Adrenal gland (tissue), 12 donors: ENCODE measurements around the gene KCNN3. TPM values are rescaled to one million over a fixed set of nuclear protein-coding genes. Genes with fewer than 3 reads are reported as not detected.

Source experiments
- DNase-seq, 7 donors: peaks; one replicate each; pipeline ENCODE4 v3.0.0-alpha.2; 2019 to 2020
- H3K27ac ChIP-seq, 5 donors: fragments of 200-600 bp; sonication (generic) in 4 of 5; 1 replicate in 3 of 5; 2 replicates in 2 of 5; pipeline versions ENCODE4 v1.5.1 to v1.8.0; 2016 to 2020; ENCODE audit warnings: mild to moderate bottlenecking in 1 of 5
- H3K27me3 ChIP-seq: fragments of 200-600 bp; 2 replicates; pipeline ENCODE4 v1.8.0; 2021
- H3K36me3 ChIP-seq, 2 donors: fragments of 200-600 bp; replicated peaks in 1 of 2; 1 replicate in 1 of 2; 2 replicates in 1 of 2; pipeline versions ENCODE4 v1.5.1 to v1.8.0; 2018 to 2022
- H3K4me1 ChIP-seq, 2 donors: fragments of 200-600 bp; replicated peaks in 1 of 2; 1 replicate in 1 of 2; 2 replicates in 1 of 2; pipeline versions ENCODE4 v1.5.1 to v1.8.0; 2018 to 2021
- H3K4me3 ChIP-seq, 4 donors: fragments of 200-600 bp; sonication (generic) in 3 of 4; one replicate each; pipeline ENCODE4 v1.5.1; 2016 to 2018
- H3K9me3 ChIP-seq, 3 donors: fragments of 200-600 bp; sonication (generic) in 1 of 3; replicated peaks in 1 of 3; 1 replicate in 2 of 3; 2 replicates in 1 of 3; pipeline versions ENCODE4 v1.5.1 to v1.8.0; 2016 to 2021
- POLR2A ChIP-seq, 2 donors: fragments of 450-650 bp; IDR thresholded peaks; one replicate each; pipeline ENCODE4 v1.6.1; 2017; ENCODE audit warnings: antibody characterized with exemption in 2 of 2, mild to moderate bottlenecking in 2 of 2, moderate library complexity in 1 of 2
- WGBS, 4 donors: extraction: QIAGEN DNeasy Blood & Tissue Kit in 2 of 4; methylation state at CpG; one replicate each; pipeline versions ENCODE4 v1.1.5 to v1.1.7; 2013 to 2017; 5-methylcytosine and 5-hydroxymethylcytosine counted together
- intact Hi-C, 2 donors: fragments of 100-400 bp; cut with DNase I; formaldehyde crosslinking; loops; one replicate each; pipeline versions ENCODE4 v1.14.1 to v1.15.0; 2022 to 2023
- polyA plus RNA-seq, 3 donors: library from polyadenylated mRNA; stranded (reverse); fragments of 200-250 nt in 2 of 3; fragments of 350-450 nt in 1 of 3; fragmentation: Illumina TruSeq in 1 of 3; extraction: RNeasy Lipid Tissue Mini Kit (QIAGEN cat#74804) in 1 of 3; gene quantifications; one replicate each; pipeline ENCODE4 v1.2.3, GENCODE V29; 2013 to 2014
- total RNA-seq, 9 donors: library from RNA; depleted of rRNA in 4 of 9; stranded (reverse); fragments of >200 nt in 4 of 9; fragments of 120-200 nt in 1 of 9; fragmentation: NEBNext Ultra II Directional in 1 of 9; extraction: Animal tissue kit (Norgen Biotek cat#: 25700) in 1 of 9; gene quantifications; one replicate each; pipeline versions ENCODE4 v1.1.0 to v1.2.4, GENCODE V29; 2013 to 2023
- TF ChIP-seq, protein P1 (sequence below), 6 experiments: fragments of 450-650 bp in 4 of 6; fragments of 200-600 bp in 2 of 6; sonication (generic) in 1 of 6; IDR thresholded peaks; 1 replicate in 5 of 6; 2 replicates in 1 of 6; pipeline versions ENCODE4 v1.5.1 to v1.8.0; 2016 to 2021; ENCODE audit warnings: antibody characterized with exemption in 6 of 6, mild to moderate bottlenecking in 2 of 6, moderate library complexity in 1 of 6
- donor health status: healthy with polysubstance abuse.
- donor health status: Bipolar disorder and iron deficiency.
- donor health status: DM: yes; HTN: yes; CAD: no.
- donor health status: DM: no; HTN: no; CAD: no.
- donor health status: DM: no; HTN: no; CAD: no.
- donor health status: DM: yes; HTN: yes; CAD: no.

The KCNN3 gene
- total and polyA plus RNA-seq, 12 donors = 0.17 to 2.3 (median 0.97) TPM

DNA sequence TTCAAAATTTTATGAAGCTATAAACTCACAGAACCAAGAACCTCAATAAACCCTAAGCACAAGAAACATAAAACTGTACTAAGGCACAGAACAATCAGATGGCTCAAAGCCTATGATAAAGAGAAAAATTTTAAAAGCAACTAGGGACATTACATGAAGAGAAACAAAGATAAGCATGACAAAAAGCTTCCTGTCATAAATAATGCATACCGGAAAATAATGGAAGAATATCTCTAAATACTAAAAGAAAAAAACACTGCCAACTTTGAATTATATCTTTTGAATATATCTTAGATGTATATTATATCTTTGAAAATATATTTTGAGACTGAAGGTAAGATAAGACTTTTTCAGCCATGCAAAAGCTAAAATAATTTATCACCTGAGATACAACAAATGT lies 21.4 kb upstream of the KCNN3 start:
- no peak overlapping the region for H3K4me3 ChIP-seq
- no peaks in the 10 kb centered on the region for H3K9me3 ChIP-seq
- intact Hi-C loops = no loop called here
- H3K27ac ChIP-seq = no peak overlapping the region
- no peaks in the 10 kb centered on the region for H3K4me1 ChIP-seq
- H3K36me3 ChIP-seq = no peaks in the 10 kb centered on the region
- 9 to 15% (median 12%) methylated on average over 1 of the region's 1 CpG for WGBS, 4 donors
- no peaks in the 10 kb centered on the region for H3K27me3 ChIP-seq
- no peak for DNase-seq
- no peak for TF ChIP-seq POLR2A (IDR thresholded peaks at IDR 0.05)
- TF ChIP-seq, protein P1, sequence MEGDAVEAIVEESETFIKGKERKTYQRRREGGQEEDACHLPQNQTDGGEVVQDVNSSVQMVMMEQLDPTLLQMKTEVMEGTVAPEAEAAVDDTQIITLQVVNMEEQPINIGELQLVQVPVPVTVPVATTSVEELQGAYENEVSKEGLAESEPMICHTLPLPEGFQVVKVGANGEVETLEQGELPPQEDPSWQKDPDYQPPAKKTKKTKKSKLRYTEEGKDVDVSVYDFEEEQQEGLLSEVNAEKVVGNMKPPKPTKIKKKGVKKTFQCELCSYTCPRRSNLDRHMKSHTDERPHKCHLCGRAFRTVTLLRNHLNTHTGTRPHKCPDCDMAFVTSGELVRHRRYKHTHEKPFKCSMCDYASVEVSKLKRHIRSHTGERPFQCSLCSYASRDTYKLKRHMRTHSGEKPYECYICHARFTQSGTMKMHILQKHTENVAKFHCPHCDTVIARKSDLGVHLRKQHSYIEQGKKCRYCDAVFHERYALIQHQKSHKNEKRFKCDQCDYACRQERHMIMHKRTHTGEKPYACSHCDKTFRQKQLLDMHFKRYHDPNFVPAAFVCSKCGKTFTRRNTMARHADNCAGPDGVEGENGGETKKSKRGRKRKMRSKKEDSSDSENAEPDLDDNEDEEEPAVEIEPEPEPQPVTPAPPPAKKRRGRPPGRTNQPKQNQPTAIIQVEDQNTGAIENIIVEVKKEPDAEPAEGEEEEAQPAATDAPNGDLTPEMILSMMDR (IDR thresholded peaks at IDR 0.05) = no peak

DNA sequence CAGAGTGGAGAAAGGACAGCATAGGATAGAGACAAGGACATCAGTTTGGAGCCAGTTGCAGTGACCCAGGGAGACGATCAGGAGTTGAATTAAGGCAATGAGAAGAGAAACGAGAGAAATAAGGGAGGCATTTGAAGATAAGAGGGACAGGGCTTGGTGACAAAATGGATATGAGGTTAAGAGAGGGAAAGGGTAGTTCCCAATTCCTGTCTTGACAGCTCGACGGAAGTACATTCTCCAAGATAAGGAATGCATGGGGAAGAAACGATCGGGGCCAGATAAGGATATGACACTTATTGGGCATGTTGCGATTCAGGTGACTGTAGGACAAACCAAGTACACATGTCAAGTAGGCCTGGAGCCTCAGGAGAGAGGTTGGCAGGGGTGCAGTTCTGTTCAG lies 18.7 kb upstream of the KCNN3 start:
- 53 to 64% (median 59%) methylated on average over 7 of the region's 7 CpGs for WGBS, 4 donors

DNA sequence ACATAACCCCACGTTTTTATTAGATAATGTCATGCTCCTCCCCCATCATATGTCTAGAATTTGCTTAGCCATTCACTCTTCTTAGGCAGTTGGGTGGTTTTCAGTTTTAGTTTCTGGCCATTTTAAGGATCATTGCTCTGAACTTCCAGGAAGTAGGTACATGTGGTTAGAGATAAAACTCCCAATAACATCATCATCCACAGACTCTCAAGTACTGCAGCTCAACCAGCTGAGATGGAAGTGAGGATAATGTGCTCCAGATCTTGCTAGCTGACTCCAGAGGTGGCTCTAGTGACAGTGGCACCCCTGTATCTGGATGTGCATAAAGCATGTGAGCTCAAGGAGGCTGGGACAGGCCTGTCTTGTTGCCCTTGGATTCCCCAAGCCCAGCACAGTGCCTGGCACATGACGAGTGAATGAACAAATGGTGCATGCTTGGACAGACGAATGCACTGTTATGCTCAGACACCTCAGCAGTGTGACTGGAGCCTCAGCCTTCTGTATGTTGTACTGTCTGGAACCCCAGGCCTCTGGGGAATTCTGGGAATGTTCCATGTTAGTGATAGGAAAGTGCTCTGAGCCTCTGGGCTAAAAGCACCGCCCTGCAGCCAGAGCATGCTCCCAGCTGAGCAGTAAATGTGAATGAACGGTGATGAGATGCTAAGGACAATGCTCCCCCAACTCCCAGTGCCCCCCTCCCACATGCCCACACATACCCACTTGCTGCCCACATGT lies 16.4 kb upstream of the KCNN3 start:
- H3K4me1 ChIP-seq = peaks cover 0 to 11% of the 10 kb centered on the region in 2 donors
- no peaks in the 10 kb centered on the region for H3K27me3 ChIP-seq
- H3K27ac ChIP-seq = no peak overlapping the region
- WGBS, 4 donors = 53 to 65% (median 58%) methylated on average over 4 to 5 of the region's 5 CpGs
- peak in 1 of 7 donors; percentile 43 for DNase-seq
- no peaks in the 10 kb centered on the region for H3K9me3 ChIP-seq
- H3K4me3 ChIP-seq = no peak overlapping the region
- intact Hi-C loops = no loop called here
- TF ChIP-seq, protein P1 (IDR thresholded peaks at IDR 0.05) = no peak
- no peak for TF ChIP-seq POLR2A (IDR thresholded peaks at IDR 0.05)
- H3K36me3 ChIP-seq = no peaks in the 10 kb centered on the region

More for the DNA sequence above, 18.7 kb upstream of the KCNN3 start:
- Histone ChIP-seq H3K36me3 (no peaks in the 10 kb centered on the region), H3K9me3 (no peaks in the 10 kb centered on the region), H3K27ac (no peak overlapping the region), H3K27me3 (no peaks in the 10 kb centered on the region), H3K4me3 (no peak overlapping the region), H3K4me1 (peaks cover 0 to 9% of the 10 kb centered on the region in 2 donors)
- no peak for TF ChIP-seq POLR2A (IDR thresholded peaks at IDR 0.05)
- TF ChIP-seq, protein P1 (IDR thresholded peaks at IDR 0.05) = no peak
- DNase-seq = no peak
- intact Hi-C loops = no loop called here

DNA sequence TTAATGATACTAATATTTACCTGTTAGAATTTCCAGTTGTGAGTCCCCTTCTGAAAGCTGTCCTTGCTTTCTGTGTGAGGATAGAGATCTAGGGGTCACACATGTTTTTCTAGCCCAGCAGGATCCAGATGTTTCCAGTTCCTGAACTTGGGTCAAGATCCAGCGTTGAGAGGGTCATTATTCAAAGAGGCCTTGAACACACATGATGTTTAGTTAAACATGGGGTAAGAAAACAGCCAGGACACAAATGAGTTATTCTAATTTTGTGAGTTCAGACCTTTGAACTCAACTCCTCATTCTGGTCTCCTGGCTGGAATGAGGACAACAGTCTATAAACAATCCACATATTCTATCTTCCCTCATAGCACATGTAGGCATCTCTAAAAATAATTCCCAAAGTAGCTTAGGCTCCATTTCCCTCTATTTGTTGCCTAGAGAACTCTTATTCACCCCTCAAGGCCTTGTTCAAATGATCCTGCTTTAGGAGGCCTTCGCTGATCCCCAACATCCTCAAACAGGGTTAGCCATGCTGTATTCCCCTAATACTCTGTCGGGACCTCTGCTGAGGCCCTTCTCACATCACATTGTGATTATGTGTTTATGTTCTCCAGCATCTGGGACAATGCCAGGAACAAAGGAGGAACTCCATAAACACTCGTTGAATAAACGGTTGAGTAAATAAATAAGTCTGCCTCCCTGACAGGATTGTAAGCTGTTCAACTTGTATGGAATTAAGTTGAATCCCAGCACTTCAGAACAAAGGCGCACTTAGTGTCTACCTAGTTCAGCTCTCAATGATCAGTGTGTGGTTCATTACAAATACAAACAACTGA lies 15.0 kb upstream of the KCNN3 start:
- Histone ChIP-seq H3K4me3 (no peak overlapping the region), H3K27me3 (no peaks in the 10 kb centered on the region), H3K9me3 (no peaks in the 10 kb centered on the region), H3K36me3 (no peaks in the 10 kb centered on the region), H3K4me1 (peaks cover 0 to 11% of the 10 kb centered on the region in 2 donors), H3K27ac (no peak overlapping the region)
- no peak for TF ChIP-seq POLR2A (IDR thresholded peaks at IDR 0.05)
- TF ChIP-seq, protein P1 (IDR thresholded peaks at IDR 0.05) = no peak
- 52 to 61% (median 60%) methylated on average over 6 of the region's 6 CpGs for WGBS, 4 donors
- peak in 1 of 7 donors; percentile 46 for DNase-seq
- intact Hi-C loops = no loop called here
